ENCODE measurements around the gene UBE2D2.
"Not testable (repeated sequence)": the region's sequence is repeated elsewhere in the genome, so short reads cannot be mapped to it uniquely, and the experiment has no call there.

UBE2D2 gene

GRCh38 chr5:139601429-139601828 is 40.3 kb downstream of the UBE2D2 start:
- DNase-seq (ENCODE audit: low spot score), result no peak
- TF ChIP-seq CTCF (IDR thresholded peaks at IDR 0.05; ENCODE audit: extremely low read depth, missing control alignments), result no peak

GRCh38 chr5:139601948-139602347 is 40.8 kb downstream of the UBE2D2 start:
- DNase-seq (ENCODE audit: low spot score), result not testable (repeated sequence)

GRCh38 chr5:139605887-139606286 is 44.7 kb downstream of the UBE2D2 start:
- TF ChIP-seq CTCF (IDR thresholded peaks at IDR 0.05; ENCODE audit: extremely low read depth, missing control alignments), result no peak
- peak; percentile 25 for DNase-seq (ENCODE audit: low spot score)

- no peak for TF ChIP-seq CTCF (IDR thresholded peaks at IDR 0.05; ENCODE audit: extremely low read depth, missing control alignments)
- peak; percentile 13 for DNase-seq (ENCODE audit: low spot score)
Measured at GRCh38 chr5:139611703-139612584, 50.8 kb downstream of the UBE2D2 start.

GRCh38 chr5:139619861-139620260 is 58.7 kb downstream of the UBE2D2 start:
- no peak for DNase-seq (ENCODE audit: low spot score)
- no peak for TF ChIP-seq CTCF (IDR thresholded peaks at IDR 0.05; ENCODE audit: extremely low read depth, missing control alignments)

GRCh38 chr5:139625398-139625797 is 64.3 kb downstream of the UBE2D2 start:
- not testable (repeated sequence) for DNase-seq (ENCODE audit: low spot score)

- no peak for DNase-seq (ENCODE audit: low spot score)
- no peak for TF ChIP-seq CTCF (IDR thresholded peaks at IDR 0.05; ENCODE audit: extremely low read depth, missing control alignments)
Measured at GRCh38 chr5:139630855-139631254, 69.7 kb downstream of the UBE2D2 start.

- DNase-seq (ENCODE audit: low spot score), result no peak
- no peak for TF ChIP-seq CTCF (IDR thresholded peaks at IDR 0.05; ENCODE audit: extremely low read depth, missing control alignments)
Measured at GRCh38 chr5:139631520-139632165, 70.5 kb downstream of the UBE2D2 start.

Data from GM20000 (cell line).